Non-pigmented ciliary epithelial cell (primary cell): ENCODE data around the gene PRKG1.
"Not testable (repeated sequence)": the region's sequence is repeated elsewhere in the genome, so short reads cannot be mapped to it uniquely, and the experiment has no call there.

Experiments
- DNase-seq: peaks from one replicate; pipeline ENCODE4 v3.0.0-alpha.2; 2010; ENCODE audit warnings: low read depth

The PRKG1 gene

DNA sequence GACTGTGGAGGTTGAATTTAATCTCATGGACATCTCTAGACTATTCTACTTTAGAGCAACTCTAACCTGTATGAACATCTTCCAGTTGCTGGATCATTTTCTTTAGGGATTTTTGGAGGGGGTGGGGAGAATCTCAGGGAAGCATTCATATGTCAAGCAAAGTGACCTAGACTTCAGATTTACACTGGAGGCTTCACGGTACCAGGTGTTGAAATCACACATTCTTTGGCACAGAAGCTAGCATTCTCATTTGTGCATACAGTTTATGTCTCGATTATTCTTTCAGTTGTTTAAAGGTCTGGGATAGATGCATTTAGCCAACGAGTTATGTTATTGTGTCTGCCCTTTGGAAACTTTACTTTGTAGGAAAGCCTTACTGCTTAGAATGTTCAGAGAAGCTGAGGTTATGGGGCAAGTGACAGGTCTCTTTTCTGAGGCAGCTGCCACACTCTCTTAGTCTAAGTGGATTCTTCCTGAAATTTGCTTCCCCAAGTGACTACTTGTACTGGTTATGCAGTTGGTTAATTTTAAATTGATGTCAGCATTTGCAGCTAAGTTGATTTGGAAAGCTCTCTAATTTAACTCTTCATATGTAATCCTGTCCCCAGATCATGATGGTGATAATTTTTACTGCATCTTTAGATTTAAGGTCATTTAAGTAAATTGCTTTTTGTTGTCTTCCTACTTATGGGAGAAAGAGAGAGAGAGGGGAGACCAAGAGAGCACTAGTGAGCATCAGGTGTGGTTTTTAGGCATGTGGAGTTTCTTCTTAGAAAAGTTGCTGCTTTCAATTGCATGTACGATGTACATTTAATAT, 153.8 kb downstream of the PRKG1 start:
- DNase-seq: no peak

DNA sequence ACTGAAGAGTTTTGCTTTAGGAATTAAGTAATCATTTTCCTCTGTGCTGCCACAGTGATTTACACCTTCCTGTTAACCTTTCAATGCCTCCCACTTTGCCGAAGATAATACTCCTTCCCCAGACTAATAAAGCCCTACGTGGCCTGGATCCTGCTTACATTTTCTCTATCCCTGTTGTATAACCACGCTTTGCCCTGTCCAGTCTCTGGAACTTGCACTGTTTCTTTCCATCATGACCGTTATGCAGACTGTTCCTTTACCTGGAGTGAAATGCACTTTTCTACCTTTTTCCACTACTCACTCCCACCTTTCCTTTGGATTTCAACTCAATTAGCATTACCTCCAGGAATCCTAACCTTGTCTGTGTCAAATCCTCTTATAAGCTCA, 154.4 kb downstream of the PRKG1 start:
- no peak for DNase-seq

DNA sequence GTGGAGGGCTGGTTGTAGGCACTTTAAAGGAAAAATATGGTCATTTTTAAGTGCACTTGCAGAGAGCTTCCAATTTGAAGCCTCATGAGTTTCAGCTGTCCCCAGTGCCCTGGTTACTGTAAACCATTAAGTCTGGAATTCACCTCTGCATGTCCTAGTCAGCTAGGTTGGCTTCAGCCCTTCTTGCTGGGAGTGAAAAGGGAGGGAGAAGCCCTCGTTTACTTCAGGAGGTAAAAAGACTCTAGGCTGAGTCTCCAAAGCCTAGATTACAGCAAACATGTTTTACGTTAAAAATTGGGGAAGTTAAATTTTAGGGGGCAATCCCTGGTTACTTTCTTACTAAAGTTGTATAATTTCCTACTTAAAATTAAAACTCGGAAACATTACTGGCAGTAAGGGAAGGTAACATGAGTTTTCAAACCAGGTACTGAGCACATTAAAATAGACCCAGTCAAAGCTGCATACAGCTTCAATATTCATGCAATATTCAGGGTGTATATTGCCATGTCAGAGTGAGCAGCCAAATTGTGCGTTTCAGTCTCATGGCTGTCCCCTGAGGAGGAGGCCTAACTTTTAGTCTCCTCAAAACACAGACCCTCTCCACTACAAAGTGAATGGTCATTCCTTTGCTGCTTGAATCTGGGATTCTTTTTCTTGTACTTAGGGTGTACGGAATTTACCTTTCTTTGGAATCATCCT, 156.7 kb downstream of the PRKG1 start:
- DNase-seq: no peak

DNA sequence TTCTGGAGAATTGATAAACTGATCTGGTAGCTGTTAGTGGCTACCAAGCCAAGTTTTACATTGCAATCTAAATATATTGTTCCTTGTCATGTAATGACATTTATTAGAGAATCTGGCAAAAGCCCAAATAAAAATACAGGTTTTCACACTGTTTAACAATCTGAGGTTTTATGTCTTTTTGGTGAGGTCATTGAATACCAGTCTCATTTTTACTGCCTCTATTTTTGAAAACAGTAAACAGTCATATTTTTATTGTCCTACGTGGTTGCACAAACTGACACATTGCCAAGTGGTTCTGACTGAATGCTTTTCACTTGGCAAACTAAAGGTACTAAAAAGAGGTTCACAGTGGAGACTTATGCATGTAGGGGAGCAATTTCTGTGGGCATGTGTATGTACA, 157.5 kb downstream of the PRKG1 start:
- DNase-seq: no peak

DNA sequence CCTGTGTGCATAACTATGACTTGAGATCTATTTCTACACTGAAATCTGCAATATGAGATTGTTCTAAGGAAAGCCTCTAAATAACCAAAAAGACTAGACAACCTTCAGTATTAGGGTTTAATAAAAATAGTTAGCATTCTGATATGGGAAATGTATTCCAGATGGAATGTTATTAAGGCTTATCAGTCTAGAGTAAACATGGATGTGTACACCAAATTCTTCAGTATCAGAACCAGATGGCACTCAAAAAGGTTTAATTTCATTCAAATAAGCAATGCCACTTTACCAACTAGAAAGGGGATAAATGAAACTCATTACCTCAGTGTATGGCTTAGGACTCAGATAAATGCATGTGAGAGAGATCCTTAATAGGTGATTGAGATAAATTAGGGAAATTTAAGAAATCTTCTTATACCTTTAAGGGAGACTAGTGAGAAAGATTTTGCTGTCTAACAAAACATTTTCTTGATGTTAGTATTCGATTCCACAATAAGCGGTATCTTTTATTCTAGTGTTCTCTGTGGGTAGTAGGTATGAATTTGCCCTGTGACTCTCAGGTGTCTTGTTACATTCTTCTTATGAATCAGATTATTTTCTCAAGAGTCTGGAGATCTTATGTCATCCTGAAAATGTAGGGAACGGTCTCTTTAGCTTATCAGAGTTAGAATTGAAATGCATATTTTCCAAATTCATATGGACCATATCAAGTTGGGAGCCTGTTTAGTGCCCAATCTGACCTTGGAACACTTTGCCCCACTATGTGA, 159.2 kb downstream of the PRKG1 start:
- DNase-seq: no peak

DNA sequence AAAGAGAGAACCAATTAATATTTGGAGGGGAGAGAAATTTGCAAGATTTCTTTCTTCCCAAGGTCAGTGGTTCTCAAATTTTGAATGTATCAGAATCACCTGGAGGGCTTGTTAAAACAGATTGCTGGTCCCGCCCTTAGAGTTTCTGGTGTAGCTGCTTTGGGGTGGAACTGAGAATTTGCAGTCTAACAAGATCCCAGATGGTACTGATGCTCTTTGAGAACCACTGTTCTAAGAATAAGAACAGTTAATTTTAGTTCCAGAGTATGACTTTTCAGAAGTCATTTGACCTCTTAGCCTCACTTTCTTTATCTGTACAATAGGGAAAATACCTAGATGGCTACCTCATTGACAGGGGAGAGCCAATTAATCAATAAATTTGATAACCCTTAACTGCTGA, 161.6 kb downstream of the PRKG1 start:
- DNase-seq: no peak

DNA sequence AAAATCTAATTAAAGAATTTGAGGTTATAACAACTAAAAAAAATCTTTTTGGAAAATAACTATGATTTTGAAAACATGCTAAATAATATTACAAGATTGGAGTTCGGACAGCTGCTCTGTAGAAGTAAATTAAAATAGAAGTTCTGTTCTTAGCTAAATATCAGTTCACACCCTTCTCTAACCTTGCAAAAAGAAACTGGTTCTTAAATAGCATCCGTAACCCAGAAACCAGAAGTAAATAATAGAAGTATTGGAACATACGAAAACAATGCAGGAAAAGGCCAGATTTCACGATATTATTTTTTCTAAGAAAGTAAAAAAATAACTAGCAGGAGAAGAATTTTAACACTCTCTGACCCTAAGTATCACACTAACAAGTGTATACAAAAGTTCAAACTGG, 164.7 kb downstream of the PRKG1 start:
- DNase-seq: no peak

DNA sequence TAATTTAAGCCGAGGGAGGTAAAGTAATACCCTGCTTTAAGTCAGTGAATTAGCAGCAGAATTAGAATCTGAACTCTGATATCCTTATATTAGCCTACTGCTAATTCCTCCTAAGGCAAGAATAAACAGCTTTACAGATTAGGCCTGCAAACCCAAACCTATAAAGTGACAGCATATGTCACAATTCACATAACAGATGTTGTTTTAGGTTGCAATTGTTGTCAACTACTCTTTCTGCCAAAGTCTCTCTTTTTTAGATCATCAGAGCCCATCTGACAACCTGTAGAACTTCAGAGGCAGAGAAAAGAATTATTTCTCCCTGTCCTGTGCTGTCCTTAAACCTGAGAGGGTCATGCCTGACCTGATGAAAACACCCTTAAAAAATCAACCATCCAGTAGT, 167.2 kb downstream of the PRKG1 start:
- no peak for DNase-seq

DNA sequence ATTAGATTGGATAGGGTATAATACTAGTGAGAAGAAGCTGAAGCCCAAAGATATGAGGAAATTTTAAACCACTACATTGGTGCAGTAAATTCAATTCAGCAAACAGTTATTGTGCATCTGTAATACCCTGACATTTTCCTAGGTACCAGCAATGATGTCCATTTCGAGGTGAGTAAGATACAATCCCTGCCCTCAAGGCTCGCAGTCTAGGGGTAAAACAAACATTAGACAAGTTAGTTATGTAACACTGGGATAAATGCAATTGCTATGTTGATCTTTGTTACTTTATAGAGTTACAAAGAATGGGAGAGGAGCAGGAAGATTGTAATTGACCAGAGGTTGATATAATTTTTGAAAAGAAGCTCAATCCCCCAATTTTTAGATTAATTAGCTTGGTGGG, 168.1 kb downstream of the PRKG1 start:
- no peak for DNase-seq

DNA sequence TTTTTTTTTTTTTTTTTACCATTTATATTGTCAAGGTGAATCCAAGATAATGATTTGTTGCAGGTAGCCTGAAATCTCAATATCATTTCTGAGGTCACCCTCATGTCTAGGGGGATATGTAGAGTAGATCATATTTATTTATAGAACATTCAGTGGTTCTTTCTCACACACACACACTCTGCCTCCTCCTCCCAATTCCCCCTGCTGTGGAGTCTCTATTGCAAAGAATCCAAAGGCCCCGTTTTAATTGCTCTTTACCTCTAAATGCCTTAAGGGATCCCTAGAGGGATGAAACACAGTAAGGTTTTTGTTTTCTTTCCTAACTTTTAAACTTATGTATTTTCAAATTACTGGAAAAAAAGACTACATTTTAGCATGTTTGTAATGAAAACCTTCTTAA, 170.0 kb downstream of the PRKG1 start:
- DNase-seq: no peak

DNA sequence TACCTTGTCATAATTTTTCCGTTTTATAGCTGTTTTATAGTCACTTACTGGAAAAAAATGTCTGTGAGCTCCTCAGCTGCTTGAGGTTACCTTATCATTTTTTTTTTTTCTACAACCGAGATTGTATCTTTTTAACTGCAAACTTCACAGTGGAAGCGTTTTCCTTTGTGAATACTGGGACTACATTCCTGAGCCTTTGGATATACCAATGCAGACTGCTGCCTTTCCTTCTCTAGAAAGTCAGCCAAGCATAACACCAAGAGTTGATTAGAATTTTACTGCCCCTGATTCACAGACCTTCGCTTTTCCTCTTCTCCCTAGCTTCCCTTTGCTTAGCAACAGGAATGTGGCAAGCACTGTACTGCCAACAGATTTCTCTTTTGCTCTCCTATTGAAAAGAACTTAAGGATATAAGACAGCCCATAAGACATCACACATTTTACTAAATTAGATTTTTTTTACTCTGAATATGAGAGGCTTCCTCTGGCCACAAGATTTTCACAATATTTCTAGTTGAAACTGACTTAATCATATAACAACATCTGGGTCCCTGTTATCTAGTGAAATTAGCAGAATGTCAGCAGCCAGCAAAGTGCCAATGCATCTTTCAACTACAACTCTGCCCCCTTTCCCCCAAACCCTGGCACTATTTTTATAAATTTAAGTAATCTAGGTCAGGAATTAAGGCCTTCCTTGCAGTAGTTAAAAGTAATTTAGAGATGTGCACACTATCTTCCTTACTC, 170.6 kb downstream of the PRKG1 start:
- peak; percentile 68 for DNase-seq

DNA sequence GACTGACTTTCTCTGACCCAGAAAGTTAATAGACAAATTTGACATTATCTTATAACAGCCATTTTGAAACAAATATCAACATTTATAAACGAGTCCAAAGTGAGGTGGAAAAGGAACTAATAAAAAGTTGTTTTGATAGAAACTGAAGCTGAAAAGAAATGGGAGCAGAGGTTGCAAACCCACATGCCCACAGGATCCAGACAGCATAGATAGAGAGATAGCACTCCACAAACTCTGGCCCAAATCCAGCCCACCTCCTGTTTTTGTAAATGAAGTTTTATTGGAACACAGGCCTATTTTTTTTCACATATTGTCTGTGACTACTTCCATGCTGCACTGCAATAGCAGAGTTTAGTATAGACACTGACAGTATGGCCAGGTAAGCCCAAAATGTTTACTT, 171.9 kb downstream of the PRKG1 start:
- DNase-seq: no peak

DNA sequence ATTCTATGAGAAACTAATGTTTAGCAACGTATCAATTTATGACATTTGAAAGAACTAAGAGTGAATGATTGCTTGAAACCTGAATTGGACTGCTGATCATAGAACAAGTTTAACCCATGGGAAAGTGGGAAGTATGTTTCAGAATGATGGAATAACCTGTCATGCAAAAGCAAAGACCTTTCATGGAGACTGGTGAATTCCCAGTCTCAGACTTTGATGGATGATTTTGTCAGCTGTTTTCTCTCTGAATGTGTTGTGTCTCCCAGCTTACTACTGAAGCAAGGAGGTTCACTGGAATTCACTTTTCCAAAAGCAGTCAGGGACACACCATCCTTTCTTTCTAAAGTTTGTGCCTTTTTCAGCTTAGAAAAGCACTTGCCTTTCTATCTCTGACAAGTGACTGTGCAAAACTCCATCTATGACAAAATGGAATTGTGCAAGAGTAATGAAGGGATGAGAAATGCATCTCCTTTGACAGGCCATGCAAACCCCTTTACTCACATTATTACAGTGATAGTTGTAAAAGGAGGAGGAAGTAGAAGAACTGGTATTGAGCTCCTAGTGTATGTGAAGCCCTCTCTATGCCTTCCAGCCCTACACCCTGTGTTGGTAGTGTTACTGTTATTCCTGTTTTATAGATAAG, 176.1 kb downstream of the PRKG1 start:
- DNase-seq: no peak

DNA sequence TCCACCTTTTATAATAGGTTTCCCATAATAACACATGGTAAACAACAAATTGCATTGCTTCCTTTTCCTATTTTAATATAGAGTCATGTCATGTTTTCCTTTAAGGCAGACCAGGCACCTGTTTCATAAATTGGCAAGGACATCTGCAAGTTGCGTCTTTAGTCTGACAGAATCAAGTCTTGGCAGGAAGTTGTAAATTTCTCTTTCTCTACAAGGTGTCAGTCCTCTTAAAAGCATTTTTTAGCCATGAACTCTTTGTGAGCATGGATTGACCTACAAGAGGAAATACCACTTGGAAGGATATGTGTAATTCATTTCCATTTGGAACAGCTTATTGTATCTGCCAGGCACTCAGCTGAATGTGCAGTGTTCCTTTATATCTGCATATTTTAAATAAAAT, 176.8 kb downstream of the PRKG1 start:
- no peak for DNase-seq

DNA sequence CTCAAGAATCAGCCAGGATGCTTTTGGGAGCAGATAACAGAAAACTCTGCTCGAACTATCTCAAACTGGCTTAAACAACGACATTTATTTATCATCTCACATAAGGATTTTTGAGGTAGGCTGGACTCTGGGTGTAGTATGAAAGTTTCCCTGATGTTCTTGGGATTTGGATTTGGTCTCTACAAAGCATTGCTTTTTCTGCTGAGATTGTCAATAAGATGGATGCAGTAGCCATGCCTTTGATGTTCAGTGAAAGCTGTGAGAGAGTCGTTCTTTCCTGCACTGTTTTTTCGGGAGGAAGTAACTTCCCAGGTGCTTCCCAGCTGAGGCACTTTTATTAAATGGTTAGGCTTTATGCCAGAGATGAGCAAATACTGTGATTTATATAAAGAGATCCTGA, 181.1 kb downstream of the PRKG1 start:
- no peak for DNase-seq

DNA sequence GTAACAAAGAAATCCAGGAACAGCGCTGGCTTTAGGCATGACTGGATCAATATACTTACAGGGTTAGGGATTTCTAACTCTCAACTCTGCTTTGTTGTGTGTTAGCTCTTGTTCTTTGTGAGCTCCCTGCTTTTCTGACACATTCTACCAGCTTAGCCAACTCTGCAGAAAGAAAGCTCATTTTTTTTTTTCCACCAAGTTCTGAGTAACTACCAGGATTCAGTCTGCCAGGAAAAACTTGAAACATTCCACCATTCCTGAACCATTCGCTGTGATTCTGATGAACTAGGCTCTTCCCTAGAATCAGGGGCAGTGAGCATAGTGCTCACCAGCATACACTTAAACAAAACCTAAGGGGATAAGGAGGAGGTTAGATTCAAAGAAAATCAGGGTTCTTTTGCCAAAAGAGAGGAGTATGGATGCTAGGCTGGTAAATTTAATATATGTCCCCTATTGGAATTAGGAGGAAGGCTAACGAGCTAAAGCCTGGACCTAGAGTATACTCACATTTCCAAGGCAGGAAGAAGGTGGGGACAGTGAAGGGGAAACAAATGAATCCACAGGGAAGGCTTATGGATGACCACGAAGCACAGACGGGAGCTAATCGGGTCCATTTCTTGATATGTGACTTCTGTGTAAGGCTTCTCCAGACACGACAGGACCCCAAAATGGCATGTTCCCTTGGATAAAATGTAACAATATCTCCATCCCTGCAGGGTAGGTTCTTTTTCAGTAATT, 183.4 kb downstream of the PRKG1 start:
- DNase-seq: no peak

DNA sequence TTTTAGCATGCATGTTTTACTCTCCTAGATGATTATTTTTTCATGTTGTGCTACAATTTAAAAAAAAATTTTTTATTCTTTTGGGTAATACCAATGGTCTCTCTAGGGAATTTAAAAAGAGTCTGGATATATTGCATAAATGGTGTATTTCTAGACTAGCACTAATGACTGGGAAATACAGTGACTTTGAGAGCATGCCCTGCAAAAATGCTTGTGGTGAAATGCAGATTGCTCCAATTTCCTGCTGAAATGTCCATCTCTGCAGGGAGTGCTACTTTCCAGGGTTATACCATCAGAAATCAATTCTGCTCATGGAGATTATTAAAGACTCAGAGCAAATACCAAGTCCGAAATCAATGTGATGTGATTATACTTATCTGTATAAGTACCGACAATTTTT, 186.1 kb downstream of the PRKG1 start:
- DNase-seq: no peak

DNA sequence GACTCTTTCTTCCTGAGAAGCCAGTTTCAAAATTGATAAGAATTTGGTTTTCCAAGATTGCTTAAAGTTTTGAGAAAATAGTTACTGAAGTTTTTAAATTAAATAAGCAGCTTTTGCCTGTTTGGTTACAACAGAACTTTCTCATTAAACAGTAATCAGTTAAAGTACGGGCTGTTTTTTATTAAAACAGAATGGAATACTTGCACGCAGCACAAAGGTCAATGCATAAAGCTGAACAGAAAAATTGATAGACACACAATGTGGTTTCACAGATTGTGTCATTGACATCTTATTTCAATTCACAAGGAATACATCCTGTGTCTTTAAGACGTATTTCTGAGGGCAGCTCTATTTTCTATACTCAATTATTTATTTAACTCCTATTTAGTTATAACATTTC, 192.2 kb downstream of the PRKG1 start:
- no peak for DNase-seq

DNA sequence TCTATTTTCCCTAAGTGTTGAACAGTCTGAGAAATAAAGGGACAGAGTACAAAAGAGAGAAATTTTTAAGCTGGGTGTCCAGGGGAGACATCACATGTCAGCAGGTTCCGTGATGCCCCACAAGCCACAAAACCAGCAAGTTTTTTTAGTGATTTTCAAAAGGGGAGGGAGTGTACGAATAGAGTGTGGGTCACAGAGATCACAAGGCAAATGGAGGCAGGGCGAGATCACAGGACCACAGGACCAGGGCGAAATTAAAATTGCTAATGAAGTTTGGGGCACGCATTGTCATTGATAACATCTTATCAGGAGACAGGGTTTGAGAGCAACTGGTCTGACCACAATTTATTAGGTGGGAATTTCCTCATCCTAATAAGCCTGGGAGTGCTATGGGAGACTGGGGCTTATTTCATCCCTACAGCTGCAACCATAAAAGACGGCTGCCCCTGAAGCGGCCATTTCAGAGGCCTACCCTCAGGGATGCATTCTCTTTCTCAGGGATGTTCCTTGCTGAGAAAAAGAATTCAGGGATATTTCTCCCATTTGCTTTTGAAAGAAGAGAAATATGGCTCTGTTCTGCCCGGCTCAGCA, 193.8 kb downstream of the PRKG1 start:
- not testable (repeated sequence) for DNase-seq

DNA sequence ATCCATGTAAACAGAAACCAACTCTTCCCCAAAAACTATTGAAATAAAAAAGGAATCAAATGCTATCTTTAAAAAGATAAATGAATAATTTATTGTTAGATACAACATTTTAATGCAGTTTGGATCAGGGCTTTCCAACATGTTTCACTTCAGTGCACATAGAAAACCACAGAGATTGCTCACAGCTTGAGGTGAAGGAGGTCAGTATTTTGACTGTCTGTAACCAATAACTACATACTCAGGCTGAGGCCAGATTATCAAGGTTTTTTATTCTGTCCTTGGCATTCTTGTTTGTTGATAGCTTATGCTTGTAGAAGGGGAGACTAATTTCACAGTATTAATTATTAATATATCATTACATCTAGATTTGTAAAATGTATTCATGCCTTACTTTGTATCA, 195.5 kb downstream of the PRKG1 start:
- DNase-seq: no peak
